Measurements from ENCODE around the gene PDE6H.

Gene PDE6H

GRCh38 chr12:14950982-14951746, 21.7 kb upstream of the PDE6H start:
- no peak for DNase-seq (ENCODE audit: low read depth in 2 of 3, low spot score in 2 of 3)

- no peak for DNase-seq (ENCODE audit: low read depth in 2 of 3, low spot score in 2 of 3)
Observed at GRCh38 chr12:14951851-14952250, 21.0 kb upstream of the PDE6H start.

GRCh38 chr12:14952299-14952921, 20.4 kb upstream of the PDE6H start:
- DNase-seq (ENCODE audit: low read depth in 2 of 3, low spot score in 2 of 3): no peak

GRCh38 chr12:14953752-14954151, 19.1 kb upstream of the PDE6H start:
- no peak for DNase-seq (ENCODE audit: low read depth in 2 of 3, low spot score in 2 of 3)

GRCh38 chr12:14954269-14954668, 18.6 kb upstream of the PDE6H start:
- no peak for DNase-seq (ENCODE audit: low read depth in 2 of 3, low spot score in 2 of 3)

GRCh38 chr12:14956024-14956891, 16.6 kb upstream of the PDE6H start:
- no peak for DNase-seq (ENCODE audit: low read depth in 2 of 3, low spot score in 2 of 3)

GRCh38 chr12:14956905-14957304, 15.9 kb upstream of the PDE6H start:
- DNase-seq (ENCODE audit: low read depth in 2 of 3, low spot score in 2 of 3): no peak

GRCh38 chr12:14957551-14958168, 15.2 kb upstream of the PDE6H start:
- no peak for DNase-seq (ENCODE audit: low read depth in 2 of 3, low spot score in 2 of 3)

- DNase-seq (ENCODE audit: low read depth in 2 of 3, low spot score in 2 of 3): no peak
Observed at GRCh38 chr12:14958361-14959125, 14.3 kb upstream of the PDE6H start.

DNA sequence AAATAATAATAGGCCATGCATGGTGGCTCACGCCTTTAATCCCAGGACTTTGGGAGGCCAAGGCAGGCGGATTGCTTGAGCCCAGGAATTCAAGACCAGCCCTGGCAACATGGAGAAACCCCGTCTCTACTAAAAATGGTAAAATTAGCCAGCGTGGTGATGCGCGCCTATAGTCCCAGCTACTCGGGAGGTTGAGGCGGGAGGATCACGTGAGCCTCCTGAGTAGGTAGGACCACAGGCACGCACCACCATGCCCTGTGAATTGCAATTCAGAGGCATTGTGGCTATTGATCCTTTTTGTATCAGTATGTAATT, 13.8 kb upstream of the PDE6H start:
- DNase-seq (ENCODE audit: low read depth in 2 of 3, low spot score in 2 of 3): no peak

DNA sequence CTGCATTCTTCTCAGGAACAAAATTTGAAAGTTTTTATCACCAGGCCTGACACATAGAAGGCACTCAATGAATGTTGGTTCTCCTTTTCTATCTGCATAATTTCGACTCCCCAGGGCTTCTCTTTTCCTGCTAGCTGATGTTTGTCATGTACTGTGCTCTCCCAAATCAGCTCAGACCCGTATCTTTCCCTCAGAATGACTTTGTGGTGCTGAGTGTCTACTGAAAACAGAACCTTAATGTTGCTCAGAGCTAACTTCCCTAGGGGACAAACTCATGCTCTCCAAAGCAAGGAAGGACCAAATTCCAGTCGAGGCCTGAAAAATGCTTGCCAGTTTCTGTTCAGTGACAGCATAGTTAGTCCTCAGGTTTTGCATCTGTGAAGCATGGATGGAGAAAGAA, 13.4 kb upstream of the PDE6H start:
- no peak for DNase-seq (ENCODE audit: low read depth in 2 of 3, low spot score in 2 of 3)

DNA sequence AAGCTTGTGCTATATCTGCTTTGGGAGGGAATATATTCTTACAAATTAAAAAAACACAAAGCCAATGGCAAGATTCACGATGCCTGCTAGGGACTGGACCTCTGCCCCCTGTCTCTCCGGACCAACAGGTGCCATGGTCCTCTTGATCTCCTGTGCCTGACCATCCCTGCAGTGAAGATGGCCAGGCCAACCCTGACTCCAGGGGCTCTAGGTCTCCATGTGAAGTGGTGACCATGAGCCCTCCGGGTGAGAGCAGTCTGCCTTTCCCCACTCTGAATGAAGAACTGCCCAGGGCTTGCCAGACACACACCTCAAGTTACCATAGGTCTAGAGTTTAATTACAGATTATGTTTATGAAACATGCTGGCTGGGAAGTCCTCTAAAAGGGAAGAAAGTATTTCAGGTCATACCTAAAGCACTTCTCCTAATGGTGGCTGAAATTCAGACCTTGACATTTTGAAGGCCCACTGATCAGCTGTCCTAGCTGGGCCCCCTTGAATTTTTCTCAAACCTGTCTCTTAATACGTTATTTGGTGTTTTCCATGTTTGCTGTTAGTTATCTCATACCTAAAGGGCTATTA, 12.8 kb upstream of the PDE6H start:
- no peak for DNase-seq (ENCODE audit: low read depth in 2 of 3, low spot score in 2 of 3)

DNA sequence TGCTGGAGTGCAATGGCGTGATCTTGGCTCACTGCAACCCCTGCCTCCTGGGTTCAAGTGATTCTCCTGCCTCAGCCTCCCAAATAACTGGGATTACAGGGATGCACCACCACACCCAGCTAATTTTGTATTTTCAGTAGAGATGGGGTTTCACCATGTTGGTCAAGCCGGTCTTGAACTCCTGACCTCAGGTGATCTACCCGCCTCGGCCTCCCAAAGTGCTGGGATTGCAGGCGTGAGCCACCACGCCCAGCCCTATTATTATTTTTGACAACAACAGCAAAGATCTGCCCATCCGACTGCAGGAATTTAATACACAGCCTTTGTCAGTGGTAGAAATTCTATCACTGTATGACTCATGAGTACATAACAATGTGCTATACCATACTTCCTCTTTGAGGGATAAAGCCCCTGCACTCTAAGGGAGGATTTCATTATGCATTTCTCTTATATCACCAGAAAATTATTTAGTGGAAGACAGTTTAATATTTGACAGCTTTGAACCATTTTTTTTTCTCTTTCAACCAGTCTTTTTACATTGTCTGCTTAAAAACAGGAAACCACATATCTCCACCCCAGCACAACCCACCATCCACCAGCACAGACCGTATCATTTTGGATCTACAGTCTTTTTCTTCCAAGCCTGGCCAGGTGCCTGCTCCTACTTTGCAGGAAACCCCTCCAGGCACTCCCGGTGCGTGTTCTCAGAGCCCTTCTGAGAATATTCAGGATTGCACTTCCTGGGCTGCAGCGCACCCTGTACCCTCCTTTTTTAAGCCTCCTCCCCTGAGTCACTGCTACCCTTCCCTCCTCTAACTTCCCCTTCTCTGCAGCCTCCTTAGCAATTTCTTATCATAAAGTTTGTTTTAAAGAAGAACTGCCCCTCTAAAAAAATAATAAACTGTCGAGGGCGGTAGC, 12.0 kb upstream of the PDE6H start:
- no peak for DNase-seq (ENCODE audit: low read depth in 2 of 3, low spot score in 2 of 3)

GRCh38 chr12:14961466-14962152, 11.2 kb upstream of the PDE6H start, which contains the start of gene ARHGDIB:
Gene ARHGDIB (minus strand): TSS chr12:14961601. CDS start chr12:14950712, 10,889 bp downstream.
- DNase-seq (ENCODE audit: low read depth in 2 of 3, low spot score in 2 of 3): no peak

DNA sequence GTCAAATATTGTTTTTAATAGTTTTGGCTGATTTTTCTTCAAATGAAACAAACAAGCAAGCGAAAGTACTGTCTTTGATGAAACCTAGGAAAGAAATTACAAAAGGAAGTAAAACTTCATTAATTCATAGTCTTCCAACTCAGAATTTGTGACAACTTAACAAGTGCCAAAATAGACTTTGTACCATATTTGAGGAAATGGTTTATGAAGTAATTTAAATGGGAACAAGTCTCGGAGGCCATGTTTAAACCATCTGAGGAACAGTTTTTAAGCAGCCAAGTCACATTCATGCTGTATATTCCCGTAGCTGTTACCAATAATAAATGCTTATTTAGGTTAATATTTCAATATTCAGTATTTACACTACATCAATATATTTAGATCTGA, 10.7 kb upstream of the PDE6H start:
- DNase-seq (ENCODE audit: low read depth in 2 of 3, low spot score in 2 of 3): no peak

GRCh38 chr12:14962797-14963196, 10.0 kb upstream of the PDE6H start:
- no peak for DNase-seq (ENCODE audit: low read depth in 2 of 3, low spot score in 2 of 3)

DNA sequence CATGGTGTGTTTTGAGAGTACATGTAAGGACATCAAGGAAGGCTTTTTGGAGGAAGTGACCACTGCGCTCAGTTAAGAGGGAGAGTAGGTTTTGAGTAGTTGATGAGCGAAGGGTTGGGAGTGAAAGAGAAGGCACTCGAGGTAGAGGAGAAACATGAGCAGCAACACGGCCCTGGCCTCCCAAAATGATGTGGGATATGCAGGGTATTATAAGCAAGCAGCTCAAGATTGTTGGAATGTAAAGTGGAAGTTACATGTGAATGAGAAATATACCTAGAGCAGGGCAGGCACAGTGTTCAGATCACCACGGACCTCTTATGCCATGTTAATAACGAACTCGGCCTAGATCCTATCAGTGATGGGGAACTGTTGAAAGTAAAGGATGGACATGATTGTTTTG, 9.3 kb upstream of the PDE6H start:
- DNase-seq (ENCODE audit: low read depth in 2 of 3, low spot score in 2 of 3): no peak

- no peak for DNase-seq (ENCODE audit: low read depth in 2 of 3, low spot score in 2 of 3)
Observed at GRCh38 chr12:14964406-14964805, 8.4 kb upstream of the PDE6H start.

DNA sequence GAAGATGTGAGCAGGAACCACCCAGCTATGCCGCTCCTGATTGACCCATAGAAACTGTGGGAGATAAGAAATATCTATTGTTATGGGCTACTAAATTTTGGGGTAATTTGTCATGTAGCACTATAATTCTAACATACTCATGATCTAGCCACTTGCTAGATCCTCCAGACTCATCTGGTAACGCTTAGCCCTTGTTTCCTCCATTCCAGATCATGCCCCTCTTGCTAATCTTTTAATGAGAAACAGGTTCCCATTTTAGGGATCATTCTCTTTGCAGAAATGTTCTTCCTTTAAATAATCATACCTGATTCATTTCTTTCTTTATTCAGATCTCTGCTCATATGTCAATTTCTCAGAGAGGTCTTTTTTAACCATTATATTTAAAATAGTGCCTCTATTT, 7.6 kb upstream of the PDE6H start:
- DNase-seq (ENCODE audit: low read depth in 2 of 3, low spot score in 2 of 3): no peak

Data from activated CD8-positive, alpha-beta memory T cell treated with anti-CD3 and anti-CD28 coated beads for 48 hours (primary cell).